Uterus (tissue), 2 donors: ENCODE data around the gene CORIN.

Source experiments
- CTCF ChIP-seq, 4 experiments: fragments of 200-600 bp in 2 of 4; fragments of 450-650 bp in 2 of 4; sonication (generic) in 2 of 4; IDR thresholded peaks; one replicate each; pipeline ENCODE4 v1.5.1; 2016 to 2019; ENCODE audit warnings: antibody characterized with exemption in 4 of 4, mild to moderate bottlenecking in 2 of 4, moderate library complexity in 1 of 4
- POLR2A ChIP-seq, 2 donors: fragments of 450-650 bp; IDR thresholded peaks; one replicate each; pipeline ENCODE4 v1.6.1; 2016; ENCODE audit warnings: antibody characterized with exemption in 2 of 2, mild to moderate bottlenecking in 1 of 2, moderate library complexity in 1 of 2

- TF ChIP-seq CTCF (IDR thresholded peaks at IDR 0.05): no peak
- TF ChIP-seq POLR2A (IDR thresholded peaks at IDR 0.05): no peak
Observed at GRCh38 chr4:47606482-47606881, 231.4 kb downstream of the CORIN start.
